PFSK-1 (cell line): ENCODE measurements around the gene TCEAL2.
"Not testable (repeated sequence)": the region's sequence is repeated elsewhere in the genome, so short reads cannot be mapped to it uniquely, and the experiment has no call there.

Source experiments
- FOXP2 ChIP-seq: optimal IDR thresholded peaks from 2 replicates; pipeline ENCODE3; 2011; ENCODE audit warnings: borderline replicate concordance, control low read depth, inconsistent platforms; ENCODE audit not compliant: insufficient read depth; ENCODE audit errors: extremely low read length, extremely low read depth
- POLR2AphosphoS5 ChIP-seq: IDR thresholded peaks from 2 replicates; pipeline ENCODE4 v1.6.1; 2012; ENCODE audit warnings: low read depth, mild to moderate bottlenecking, control low read depth, low read length, moderate library complexity
- REST ChIP-seq, 2 experiments: IDR thresholded peaks; 2 replicates each; pipeline versions ENCODE4 v1.6.1 to v1.8.0; 2011 to 2012; ENCODE audit warnings: low read depth in 2 of 2, low read length in 2 of 2, control low read depth in 1 of 2, inconsistent platforms in 1 of 2, mild to moderate bottlenecking in 1 of 2, moderate library complexity in 1 of 2; ENCODE audit not compliant: insufficient read depth in 1 of 2
- SIN3A ChIP-seq: IDR thresholded peaks from 2 replicates; pipeline ENCODE4 v1.6.1; 2012; ENCODE audit warnings: mild to moderate bottlenecking, low read length, moderate library complexity, borderline replicate concordance; ENCODE audit not compliant: insufficient read depth
- TAF1 ChIP-seq: IDR thresholded peaks from 2 replicates; pipeline ENCODE4 v1.6.1; 2012; ENCODE audit warnings: low read length, control low read depth, borderline replicate concordance; ENCODE audit not compliant: insufficient read depth

TCEAL2 gene

GRCh38 chrX:102126863-102127262, 1.4 kb downstream of the TCEAL2 start:
- TF ChIP-seq FOXP2 (no peak), REST (IDR thresholded peaks at IDR 0.05; ENCODE audit: insufficient read depth in 1 of 2, low read depth in 2 of 2, low read length in 2 of 2) (no peak), SIN3A (no peak), POLR2AphosphoS5 (no peak), TAF1 (no peak)

DNA sequence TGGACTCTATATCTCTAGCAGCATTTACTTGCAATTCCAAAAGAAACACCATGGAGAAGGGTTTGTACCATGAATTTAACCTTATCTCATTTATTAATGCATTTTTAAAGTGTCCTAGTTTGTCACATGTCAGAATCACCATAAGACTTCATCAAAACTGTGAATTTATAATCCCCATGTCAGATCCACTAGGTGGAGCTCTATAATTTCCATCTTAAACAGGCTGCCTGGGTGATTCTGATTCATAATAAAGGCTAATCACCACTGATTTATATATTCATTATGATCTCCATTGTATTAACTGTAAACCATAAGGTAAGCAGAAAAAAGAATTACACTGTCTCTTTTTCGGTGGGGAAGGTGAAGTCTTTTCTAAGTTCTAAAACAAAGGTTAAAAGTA, 4.0 kb downstream of the TCEAL2 start:
- TF ChIP-seq SIN3A (no peak), POLR2AphosphoS5 (no peak), TAF1 (no peak), FOXP2 (no peak), REST (IDR thresholded peaks at IDR 0.05; ENCODE audit: insufficient read depth in 1 of 2, low read depth in 2 of 2, low read length in 2 of 2) (no peak)

DNA sequence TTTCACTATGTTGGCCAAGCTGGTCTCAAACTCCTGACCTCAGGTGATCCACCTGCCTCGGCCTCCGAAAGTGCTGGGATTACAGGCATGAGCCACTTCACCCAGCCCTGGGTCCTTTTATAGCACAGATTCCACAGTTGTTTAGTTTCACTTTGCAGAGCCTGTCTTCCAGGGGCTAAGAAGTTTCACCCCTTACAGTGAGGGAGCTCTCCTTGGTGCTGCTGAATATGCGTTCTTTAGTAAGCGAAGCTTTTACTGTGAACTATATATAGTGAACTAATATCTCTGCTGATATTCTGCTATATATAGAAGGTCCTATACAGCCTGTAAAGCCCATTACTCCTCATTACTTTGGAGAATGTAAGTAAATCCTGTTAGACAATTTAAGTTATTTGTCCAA, 12.6 kb downstream of the TCEAL2 start:
- peak in 1 of 2 experiments; percentile 81; a peak in 2 of 4 replicates for TF ChIP-seq REST (IDR thresholded peaks at IDR 0.05; ENCODE audit: insufficient read depth in 1 of 2, low read depth in 2 of 2, low read length in 2 of 2)
- TF ChIP-seq FOXP2 = no peak

GRCh38 chrX:102142274-102142673, 16.8 kb downstream of the TCEAL2 start, which contains the start of gene TCEAL6:
Gene TCEAL6 (minus strand): TSS chrX:102142481.
- not testable (repeated sequence) for TF ChIP-seq FOXP2; REST (IDR thresholded peaks at IDR 0.05; ENCODE audit: insufficient read depth in 1 of 2, low read depth in 2 of 2, low read length in 2 of 2); POLR2AphosphoS5

GRCh38 chrX:102154218-102154860, 28.9 kb downstream of the TCEAL2 start:
- no peak for TF ChIP-seq FOXP2
- no peak for TF ChIP-seq SIN3A
- no peak for TF ChIP-seq POLR2AphosphoS5
- TF ChIP-seq REST (IDR thresholded peaks at IDR 0.05; ENCODE audit: insufficient read depth in 1 of 2, low read depth in 2 of 2, low read length in 2 of 2) = no peak
- TF ChIP-seq TAF1 = no peak
